Measurements from ENCODE around the gene HSPB6.

The HSPB6 gene

DNA sequence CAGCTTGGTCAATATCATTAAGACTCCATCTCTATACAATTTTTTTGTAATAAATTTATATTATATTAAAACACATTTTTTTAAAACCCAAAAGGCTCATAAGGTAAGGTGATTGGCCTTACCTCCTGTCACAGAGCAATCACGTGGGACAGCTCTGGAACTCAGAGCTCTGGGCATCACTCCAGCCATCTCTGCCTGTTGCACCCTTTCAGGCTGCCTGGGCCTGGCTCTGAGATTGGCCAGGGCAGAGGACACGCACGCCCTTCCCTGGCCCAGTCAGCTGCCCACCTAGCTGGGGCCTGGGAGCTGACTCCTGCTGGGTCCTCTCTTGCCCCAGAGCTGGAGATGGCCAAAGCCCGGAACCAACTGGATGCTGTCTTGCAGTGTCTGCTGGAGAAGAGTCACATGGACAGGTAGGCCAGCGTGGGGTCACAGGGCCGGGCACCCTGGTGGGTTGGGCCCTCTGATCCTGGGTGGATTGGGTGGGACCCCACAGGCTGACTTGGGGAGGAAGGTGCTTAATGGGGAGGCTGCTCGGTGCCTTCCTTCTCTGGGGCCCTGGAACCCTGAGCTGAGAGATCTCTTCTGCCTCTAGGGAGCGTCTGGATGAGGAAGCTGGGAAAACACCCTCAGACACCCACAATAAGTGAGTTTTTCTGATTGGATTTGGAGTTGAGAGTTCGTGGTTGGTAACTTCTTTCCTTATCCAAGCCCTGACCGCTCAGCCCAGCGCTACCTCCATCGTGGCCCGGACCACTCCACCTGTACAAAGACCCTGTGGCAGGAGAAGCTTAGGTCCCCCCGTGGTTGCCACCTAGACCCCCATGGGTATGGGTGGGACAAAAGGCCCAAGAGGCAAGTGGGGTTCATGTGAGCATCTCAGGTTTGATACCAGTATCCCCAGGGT, 4.7 kb downstream of the HSPB6 start:
- no peak overlapping the region for H2AFZ ChIP-seq (ENCODE audit: low read length)
- no CpG with 5 or more reads among the region's 14 CpGs for WGBS, 2 donors (ENCODE audit: extremely low coverage in 2 of 2, insufficient read length in 2 of 2, insufficient replicate concordance in 1 of 2)
- no peak overlapping the region for H2BK15ac ChIP-seq (ENCODE audit: low read length)
- H3K27ac ChIP-seq (replicated peaks; ENCODE audit: low read length) = no peak overlapping the region
- H4K8ac ChIP-seq (ENCODE audit: low read depth, low read length) = no peak overlapping the region
- no peak overlapping the region for H2BK12ac ChIP-seq (ENCODE audit: low read length)
- no peak overlapping the region for H3K4me2 ChIP-seq (ENCODE audit: insufficient read depth, low read length, poor library complexity, severe bottlenecking)
- H3K79me1 ChIP-seq (ENCODE audit: low read depth, low read length) = peaks cover 6% of the 10 kb centered on the region
- no peaks in the 10 kb centered on the region for H3K9me3 ChIP-seq (replicated peaks in 1 of 2; ENCODE audit: control insufficient read depth in 2 of 2, insufficient read depth in 1 of 2, low read depth in 1 of 2, low read length in 2 of 2)
- no peak overlapping the region for H3K9ac ChIP-seq (ENCODE audit: low read depth, low read length, poor library complexity)
- no peak overlapping the region for H2BK120ac ChIP-seq (ENCODE audit: low read depth, low read length)
- no peak overlapping the region for H3K18ac ChIP-seq (ENCODE audit: low read length)
- H3K23ac ChIP-seq (ENCODE audit: low read depth, low read length, poor library complexity) = no peak overlapping the region
- peaks cover 4 to 20% of the 10 kb centered on the region in 2 donors for H3K4me1 ChIP-seq (ENCODE audit: control insufficient read depth in 2 of 2, insufficient read depth in 1 of 2, low read depth in 1 of 2, low read length in 2 of 2)
- peaks cover 0 to 13% (median 3%) of the 10 kb centered on the region in 3 experiments for H3K27me3 ChIP-seq (ENCODE audit: control insufficient read depth in 3 of 3, insufficient read depth in 3 of 3, low read depth in 1 of 3, low read length in 3 of 3)
- no peak overlapping the region for H3K14ac ChIP-seq (ENCODE audit: low read length)
- H2BK5ac ChIP-seq (ENCODE audit: low read length) = peak overlapping the region; percentile 39
- no peak overlapping the region for H2AK5ac ChIP-seq (ENCODE audit: low read depth, low read length)
- DNase-seq (ENCODE audit: low spot score) = no peak
- no peak overlapping the region for H3K4ac ChIP-seq (ENCODE audit: low read length)
- no peak overlapping the region for H4K91ac ChIP-seq (ENCODE audit: low read depth, low read length, poor library complexity)
- peaks cover 7 to 27% of the 10 kb centered on the region in 2 donors for H3K36me3 ChIP-seq (replicated peaks in 1 of 2; ENCODE audit: control insufficient read depth in 2 of 2, insufficient read depth in 2 of 2, low read length in 2 of 2)
- H3K4me3 ChIP-seq (ENCODE audit: low read length in 2 of 2) = no peak overlapping the region

- no peak overlapping the region for H2BK12ac ChIP-seq (ENCODE audit: low read length)
- peaks cover 0 to 2% (median 0%) of the 10 kb centered on the region in 3 experiments for H3K27me3 ChIP-seq (ENCODE audit: control insufficient read depth in 3 of 3, insufficient read depth in 3 of 3, low read depth in 1 of 3, low read length in 3 of 3)
- no CpG with 5 or more reads among the region's 5 CpGs for WGBS, 2 donors (ENCODE audit: extremely low coverage in 2 of 2, insufficient read length in 2 of 2, insufficient replicate concordance in 1 of 2)
- no peak overlapping the region for H2BK5ac ChIP-seq (ENCODE audit: low read length)
- H4K8ac ChIP-seq (ENCODE audit: low read depth, low read length) = no peak overlapping the region
- H3K36me3 ChIP-seq (replicated peaks in 1 of 2; ENCODE audit: control insufficient read depth in 2 of 2, insufficient read depth in 2 of 2, low read length in 2 of 2) = peaks cover 7 to 27% of the 10 kb centered on the region in 2 donors
- H2BK120ac ChIP-seq (ENCODE audit: low read depth, low read length) = no peak overlapping the region
- H4K91ac ChIP-seq (ENCODE audit: low read depth, low read length, poor library complexity) = no peak overlapping the region
- DNase-seq (ENCODE audit: low spot score) = no peak
- no peak overlapping the region for H3K23ac ChIP-seq (ENCODE audit: low read depth, low read length, poor library complexity)
- H3K4me2 ChIP-seq (ENCODE audit: insufficient read depth, low read length, poor library complexity, severe bottlenecking) = no peak overlapping the region
- H3K18ac ChIP-seq (ENCODE audit: low read length) = no peak overlapping the region
- H3K14ac ChIP-seq (ENCODE audit: low read length) = no peak overlapping the region
- no peak overlapping the region for H3K9ac ChIP-seq (ENCODE audit: low read depth, low read length, poor library complexity)
- H3K4me1 ChIP-seq (ENCODE audit: control insufficient read depth in 2 of 2, insufficient read depth in 1 of 2, low read depth in 1 of 2, low read length in 2 of 2) = peaks cover 8% of the 10 kb centered on the region in 2 donors
- H2AFZ ChIP-seq (ENCODE audit: low read length) = no peak overlapping the region
- H2BK15ac ChIP-seq (ENCODE audit: low read length) = no peak overlapping the region
- peaks cover 7% of the 10 kb centered on the region for H3K79me1 ChIP-seq (ENCODE audit: low read depth, low read length)
- no peaks in the 10 kb centered on the region for H3K9me3 ChIP-seq (replicated peaks in 1 of 2; ENCODE audit: control insufficient read depth in 2 of 2, insufficient read depth in 1 of 2, low read depth in 1 of 2, low read length in 2 of 2)
- H2AK5ac ChIP-seq (ENCODE audit: low read depth, low read length) = peak overlapping the region; percentile 27
- no peak overlapping the region for H3K27ac ChIP-seq (replicated peaks; ENCODE audit: low read length)
- H3K4me3 ChIP-seq (ENCODE audit: low read length in 2 of 2) = peak overlapping the region in 1 of 2 donors; percentile 1
- H3K4ac ChIP-seq (ENCODE audit: low read length) = no peak overlapping the region
These were observed 6.7 kb downstream of the HSPB6 start for GRCh38 chr19:35750167-35750566.

GRCh38 chr19:35748106-35749020, 8.5 kb downstream of the HSPB6 start, which contains the start of gene LIN37:
Gene LIN37, plus strand, starts transcription at chr19:35748576. Its CDS starts 149 bp downstream, at chr19:35748725.
- Histone ChIP-seq H3K9me3 (replicated peaks in 1 of 2; ENCODE audit: control insufficient read depth in 2 of 2, insufficient read depth in 1 of 2, low read depth in 1 of 2, low read length in 2 of 2) (no peaks in the 10 kb centered on the region), H3K36me3 (replicated peaks in 1 of 2; ENCODE audit: control insufficient read depth in 2 of 2, insufficient read depth in 2 of 2, low read length in 2 of 2) (peaks cover 3 to 16% of the 10 kb centered on the region in 2 donors), H3K14ac (ENCODE audit: low read length) (peak within 1 kb of the TSS; percentile 59), H2BK15ac (ENCODE audit: low read length) (no peak within 1 kb of the TSS), H4K8ac (ENCODE audit: low read depth, low read length) (no peak within 1 kb of the TSS), H2AFZ (ENCODE audit: low read length) (peak within 1 kb of the TSS; percentile 83), H3K27me3 (ENCODE audit: control insufficient read depth in 3 of 3, insufficient read depth in 3 of 3, low read depth in 1 of 3, low read length in 3 of 3) (no peaks in the 10 kb centered on the region), H3K23ac (ENCODE audit: low read depth, low read length, poor library complexity) (no peak within 1 kb of the TSS), H2BK12ac (ENCODE audit: low read length) (no peak within 1 kb of the TSS), H3K4me2 (ENCODE audit: insufficient read depth, low read length, poor library complexity, severe bottlenecking) (peak within 1 kb of the TSS; percentile 96), H2BK120ac (ENCODE audit: low read depth, low read length) (no peak within 1 kb of the TSS), H4K91ac (ENCODE audit: low read depth, low read length, poor library complexity) (no peak within 1 kb of the TSS), H3K9ac (ENCODE audit: low read depth, low read length, poor library complexity) (peak within 1 kb of the TSS; percentile 89), H2AK5ac (ENCODE audit: low read depth, low read length) (no peak within 1 kb of the TSS), H3K4ac (ENCODE audit: low read length) (no peak within 1 kb of the TSS), H3K4me3 (ENCODE audit: low read length in 2 of 2) (peak within 1 kb of the TSS; percentile 77 to 97), H3K4me1 (ENCODE audit: control insufficient read depth in 2 of 2, insufficient read depth in 1 of 2, low read depth in 1 of 2, low read length in 2 of 2) (peaks cover 9 to 12% of the 10 kb centered on the region in 2 donors), H2BK5ac (ENCODE audit: low read length) (no peak within 1 kb of the TSS), H3K27ac (replicated peaks; ENCODE audit: low read length) (no peak within 1 kb of the TSS), H3K79me1 (ENCODE audit: low read depth, low read length) (peaks cover 8% of the 10 kb centered on the region), H3K18ac (ENCODE audit: low read length) (no peak within 1 kb of the TSS)
- no CpG with 5 or more reads among the region's 45 CpGs for WGBS, 2 donors (ENCODE audit: extremely low coverage in 2 of 2, insufficient read length in 2 of 2, insufficient replicate concordance in 1 of 2)
- peak; percentile 99 for DNase-seq (ENCODE audit: low spot score)

Data from neuronal stem cell (in vitro differentiated cells).